NCI-H748 (cell line): ENCODE measurements around the gene C9orf78.

ENCODE experiments used
- DNase-seq: peaks from one replicate; lab custom pipeline; 2025; ENCODE audit not compliant: unreplicated experiment; lab: John Stamatoyannopoulos, UW

Gene C9orf78

DNA sequence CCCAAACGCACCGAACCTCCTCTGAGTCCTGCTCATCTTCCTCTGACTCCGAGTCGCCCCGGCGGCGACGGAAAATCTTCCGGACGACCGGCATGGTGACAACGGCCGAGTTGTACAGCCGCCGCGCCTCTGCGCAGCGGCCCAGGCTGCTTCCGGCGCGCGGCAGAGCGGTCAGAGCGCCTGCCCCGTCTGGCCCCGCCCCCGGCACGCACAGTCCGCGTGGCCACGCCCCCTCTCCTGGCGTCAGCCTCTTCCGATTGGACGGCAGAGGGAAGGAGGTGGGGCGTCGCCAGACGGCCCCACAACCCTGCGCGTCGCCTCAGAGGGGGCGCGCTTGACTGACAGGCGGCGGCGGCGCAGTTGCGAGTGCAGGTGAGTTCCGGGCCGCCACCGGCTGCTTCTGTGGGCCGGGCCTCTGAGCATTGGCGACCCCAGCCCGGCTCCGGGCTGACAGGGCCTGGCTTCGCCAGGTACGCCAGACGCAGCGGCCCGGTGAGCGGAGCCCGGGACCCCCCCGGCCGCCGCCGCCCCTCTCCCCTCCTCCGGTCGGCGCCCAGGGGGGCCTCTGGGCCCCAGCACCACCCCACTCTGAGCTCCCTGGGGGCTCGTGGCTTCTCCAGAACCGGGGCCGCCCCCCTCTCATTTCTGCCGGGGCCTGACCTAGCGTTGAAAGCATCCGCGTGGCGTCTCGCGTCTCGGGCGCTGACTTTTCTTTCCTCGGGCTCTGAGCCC is at the start of gene C9orf78, which contains the start of gene USP20:
C9orf78 (minus strand) TSS at position 148 of the 732 bp plus-strand sequence; CDS start at position 94, 54 bp downstream.
USP20 (plus strand) TSS at position 331 of the 732 bp plus-strand sequence. CDS start 17,098 bp downstream, outside the sequence.
- peak; percentile 98 for DNase-seq

- DNase-seq: peak; percentile 93
Measured at GRCh38 chr9:129884220-129885017, 49.3 kb upstream of the C9orf78 start.

DNA sequence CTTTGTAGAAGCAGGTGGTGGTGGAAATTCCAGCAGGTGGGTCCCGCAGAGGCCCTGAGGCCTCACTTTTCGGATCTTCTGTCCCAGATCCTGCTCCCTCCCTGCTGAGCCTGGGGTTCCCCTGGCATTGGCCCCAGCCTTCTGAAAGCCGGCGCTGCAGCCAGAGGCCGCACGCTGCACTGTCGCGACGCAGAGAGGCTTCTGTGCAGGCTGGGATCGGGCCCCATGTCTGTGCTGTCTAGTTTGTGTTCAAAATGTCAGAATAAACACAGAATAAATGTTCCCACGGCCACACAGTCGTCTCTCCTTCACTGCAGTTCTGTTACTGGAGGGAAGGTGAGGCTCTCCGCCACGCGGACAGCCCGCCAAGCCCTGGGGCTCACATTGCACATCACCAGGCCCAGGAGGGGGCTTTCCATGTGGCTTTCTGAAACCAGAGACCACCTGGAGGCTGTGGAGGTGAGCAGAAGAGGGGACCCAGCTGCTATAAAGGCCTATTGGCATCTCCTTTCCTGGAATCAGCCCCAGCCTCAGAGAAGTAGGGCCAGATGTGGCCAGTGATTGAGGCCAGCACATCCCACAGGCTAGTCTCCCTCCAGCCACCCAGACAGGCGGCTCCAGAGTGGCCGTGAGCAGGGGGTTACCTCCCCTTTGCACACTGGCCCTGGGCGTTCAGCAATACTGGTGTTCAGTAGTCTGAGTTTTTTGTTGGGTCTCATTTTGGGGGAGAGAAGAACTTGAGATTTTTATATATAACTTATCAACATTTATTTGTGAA is 46.7 kb upstream of the C9orf78 start:
- no peak for DNase-seq

- no peak for DNase-seq
Measured at GRCh38 chr9:129880654-129881546, 45.8 kb upstream of the C9orf78 start.

DNA sequence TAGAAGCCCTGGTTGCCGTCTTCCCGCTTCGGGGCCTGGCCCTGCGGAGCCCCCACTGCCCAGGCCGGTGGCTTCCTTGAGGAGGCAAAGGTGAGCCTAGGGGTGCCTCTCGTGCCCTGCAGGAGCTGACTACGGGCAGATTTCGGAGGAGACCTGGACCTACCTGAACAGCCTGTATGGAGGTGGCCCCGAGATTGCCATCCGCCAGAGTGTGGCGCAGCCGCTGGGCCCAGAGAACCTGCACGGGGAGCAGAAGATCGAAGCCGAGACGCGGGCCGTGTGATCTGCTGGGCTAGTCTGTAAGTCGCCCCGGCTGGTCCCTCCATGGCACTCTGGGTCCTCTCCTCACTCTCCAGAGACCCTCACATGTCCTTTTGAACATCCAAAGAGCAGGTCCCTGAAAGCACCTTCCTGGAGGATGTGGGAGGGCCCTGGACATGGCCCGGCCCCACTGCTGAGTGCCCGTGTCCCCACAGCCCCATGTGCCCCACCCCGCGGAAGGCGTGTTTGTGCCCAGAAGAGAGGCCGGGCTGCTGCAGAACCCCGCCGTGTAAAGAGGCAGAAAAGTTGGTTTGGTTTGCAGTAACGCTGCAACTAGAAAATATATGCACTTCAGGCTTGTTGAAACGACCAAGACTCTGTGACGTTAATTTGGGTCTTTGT is 45.0 kb upstream of the C9orf78 start:
- DNase-seq: no peak

- no peak for DNase-seq
Measured at GRCh38 chr9:129879103-129879699, 44.1 kb upstream of the C9orf78 start.

GRCh38 chr9:129878291-129878690 is 43.2 kb upstream of the C9orf78 start:
- DNase-seq: no peak

- no peak for DNase-seq
Measured at GRCh38 chr9:129876815-129877214, 41.7 kb upstream of the C9orf78 start.

- no peak for DNase-seq
Measured at GRCh38 chr9:129875687-129876395, 40.8 kb upstream of the C9orf78 start.

GRCh38 chr9:129875181-129875611 is 40.1 kb upstream of the C9orf78 start:
- no peak for DNase-seq

DNA sequence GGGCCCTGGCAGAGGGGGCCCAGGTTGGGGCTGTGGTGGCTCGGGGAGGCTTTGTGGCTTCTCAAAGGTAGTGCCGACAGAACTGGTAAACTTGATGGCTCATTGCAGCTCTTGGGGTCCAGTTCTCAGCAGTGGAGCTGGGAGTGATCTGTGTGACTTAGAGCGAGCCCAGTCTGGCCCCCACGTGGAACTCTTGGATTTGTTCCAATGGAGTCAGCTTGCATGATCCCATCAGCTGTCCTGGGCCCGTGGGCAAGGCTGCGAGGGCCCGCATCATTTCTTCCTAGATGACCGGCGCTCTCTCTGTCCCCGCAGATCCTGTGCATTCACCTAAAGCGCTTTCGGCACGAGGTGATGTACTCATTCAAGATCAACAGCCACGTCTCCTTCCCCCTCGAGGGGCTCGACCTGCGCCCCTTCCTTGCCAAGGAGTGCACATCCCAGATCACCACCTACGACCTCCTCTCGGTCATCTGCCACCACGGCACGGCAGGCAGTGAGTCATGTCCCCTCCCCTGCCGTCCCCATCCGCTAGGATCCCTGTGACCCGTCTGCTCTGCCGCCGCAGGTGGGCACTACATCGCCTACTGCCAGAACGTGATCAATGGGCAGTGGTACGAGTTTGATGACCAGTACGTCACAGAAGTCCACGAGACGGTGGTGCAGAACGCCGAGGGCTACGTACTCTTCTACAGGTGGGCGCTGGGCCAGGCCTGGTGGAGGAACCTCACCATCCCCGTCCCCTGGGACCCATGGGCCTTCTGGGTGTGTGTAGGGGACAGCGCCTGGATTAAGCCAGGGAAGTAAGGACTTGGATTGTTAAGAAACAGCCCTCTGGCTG is 39.4 kb upstream of the C9orf78 start:
- DNase-seq: no peak

DNA sequence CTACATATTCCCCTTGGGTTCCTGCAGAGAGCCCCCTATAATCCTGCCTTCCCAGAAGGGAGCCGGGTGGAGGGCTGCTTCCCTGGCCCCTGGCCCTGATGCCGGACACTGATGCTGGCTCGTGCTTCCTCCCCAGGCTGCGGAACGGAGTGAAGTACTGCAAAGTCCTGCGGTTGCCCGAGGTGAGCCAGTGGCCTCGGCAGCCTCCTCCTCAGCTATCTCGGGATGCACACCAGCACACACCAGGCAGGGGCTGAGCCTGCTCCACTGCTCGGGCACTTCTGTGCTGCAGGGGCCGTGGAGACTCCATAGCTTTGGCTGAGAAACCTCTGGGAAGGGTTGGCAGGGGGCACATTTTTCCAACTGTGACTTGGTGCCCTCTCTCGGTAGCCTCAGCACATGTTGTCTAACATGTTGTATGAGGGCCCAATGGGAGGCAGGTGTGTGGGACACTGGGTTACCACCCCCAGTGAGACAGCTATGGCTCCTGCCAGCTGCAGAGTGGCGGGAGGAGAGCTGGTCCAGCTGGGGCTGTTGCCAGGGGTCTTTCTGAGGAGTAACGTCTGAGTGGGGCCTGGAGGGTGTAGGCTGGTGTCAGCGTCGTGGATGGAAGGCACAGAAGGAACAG is 38.6 kb upstream of the C9orf78 start:
- DNase-seq: no peak

GRCh38 chr9:129871046-129871445 is 36.0 kb upstream of the C9orf78 start:
- DNase-seq: no peak

- no peak for DNase-seq
Measured at GRCh38 chr9:129869585-129870501, 34.8 kb upstream of the C9orf78 start.

DNA sequence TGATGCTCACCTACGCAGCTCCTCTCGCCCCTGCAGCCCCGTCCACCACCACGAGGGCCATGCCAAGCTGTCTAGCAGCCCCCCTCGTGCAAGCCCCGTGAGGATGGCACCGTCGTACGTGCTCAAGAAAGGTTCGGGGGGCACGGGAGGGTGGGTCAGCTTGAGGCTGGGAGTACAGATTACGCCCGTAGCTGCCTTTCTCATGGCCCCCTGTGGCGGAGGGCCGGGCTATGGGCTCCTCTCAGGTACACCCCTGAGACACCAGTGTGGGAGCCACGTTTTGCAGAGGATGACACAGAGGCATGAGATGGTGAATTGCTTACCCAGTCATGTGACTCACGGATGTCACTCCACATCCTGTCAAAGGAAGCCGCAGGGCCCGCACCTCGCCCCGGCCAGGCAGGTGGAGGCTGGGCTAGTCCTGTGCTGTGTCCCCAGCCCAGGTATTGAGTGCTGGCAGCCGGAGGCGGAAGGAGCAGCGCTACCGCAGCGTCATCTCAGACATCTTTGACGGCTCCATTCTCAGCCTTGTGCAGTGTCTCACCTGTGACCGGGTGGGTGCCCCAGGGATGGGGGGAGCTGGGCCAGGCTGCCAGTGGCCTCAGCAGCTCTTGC is 33.9 kb upstream of the C9orf78 start:
- DNase-seq: no peak
